Fibroblast of the aortic adventitia (primary cell): ENCODE data around the gene TCEA3. TPM values are rescaled to one million over a fixed set of nuclear protein-coding genes. Genes with fewer than 3 reads are reported as not detected.

ENCODE experiments used
- DNase-seq: peaks from one replicate; pipeline ENCODE4 v3.0.0-alpha.2; 2010; ENCODE audit warnings: low read depth
- H3K4me3 ChIP-seq: 2 replicates; pipeline ENCODE4 v1.5.1; 2011; ENCODE audit warnings: low read depth, mild to moderate bottlenecking, control low read depth, low read length, moderate library complexity
- CTCF ChIP-seq: IDR thresholded peaks from 2 replicates; pipeline ENCODE4 v1.5.1; 2011; ENCODE audit warnings: mild to moderate bottlenecking, low read length, control low read depth, inconsistent platforms; ENCODE audit not compliant: insufficient read depth
- total RNA-seq: library from RNA; depleted of rRNA; stranded (reverse); fragments of >200 nt; gene quantifications from 2 replicates; pipeline ENCODE4 v1.2.3, GENCODE V29; 2012; ENCODE audit warnings: low replicate concordance

Gene TCEA3
- total RNA-seq, 1 donor = 22.8 TPM

- DNase-seq = no peak
- H3K4me3 ChIP-seq = no peak overlapping the region
- TF ChIP-seq CTCF = no peak
Measured at GRCh38 chr1:23354245-23354644, 70.3 kb downstream of the TCEA3 start.

GRCh38 chr1:23352096-23352695 lies 72.4 kb downstream of the TCEA3 start:
- no peak overlapping the region for H3K4me3 ChIP-seq
- no peak for TF ChIP-seq CTCF
- DNase-seq = no peak

GRCh38 chr1:23345920-23346319 lies 78.6 kb downstream of the TCEA3 start:
- H3K4me3 ChIP-seq = no peak overlapping the region
- no peak for TF ChIP-seq CTCF
- no peak for DNase-seq

- H3K4me3 ChIP-seq = peak overlapping the region; percentile 68
- no peak for TF ChIP-seq CTCF
- DNase-seq = no peak
Measured at GRCh38 chr1:23344987-23345472, 79.5 kb downstream of the TCEA3 start.

- H3K4me3 ChIP-seq = peak within 1 kb of the TSS; percentile 82
- TF ChIP-seq CTCF = no peak
- peak; percentile 100 for DNase-seq
Measured at GRCh38 chr1:23344111-23344986, 80.2 kb downstream of the TCEA3 start, which contains the start of gene HNRNPR. Gene HNRNPR (minus strand): TSS chr1:23344284. CDS start chr1:23341008, 3,276 bp downstream.

- H3K4me3 ChIP-seq = peak overlapping the region; percentile 82
- TF ChIP-seq CTCF = no peak
- DNase-seq = peak; percentile 58
Measured at GRCh38 chr1:23343221-23344110, 81.1 kb downstream of the TCEA3 start.
